ENCODE measurements around the gene PIP5K1C. TPM values are rescaled to one million over a fixed set of nuclear protein-coding genes. Genes with fewer than 3 reads are reported as not detected.

The PIP5K1C gene
- total RNA-seq, 1 donor from 2014 or later: 15.4 TPM

DNA sequence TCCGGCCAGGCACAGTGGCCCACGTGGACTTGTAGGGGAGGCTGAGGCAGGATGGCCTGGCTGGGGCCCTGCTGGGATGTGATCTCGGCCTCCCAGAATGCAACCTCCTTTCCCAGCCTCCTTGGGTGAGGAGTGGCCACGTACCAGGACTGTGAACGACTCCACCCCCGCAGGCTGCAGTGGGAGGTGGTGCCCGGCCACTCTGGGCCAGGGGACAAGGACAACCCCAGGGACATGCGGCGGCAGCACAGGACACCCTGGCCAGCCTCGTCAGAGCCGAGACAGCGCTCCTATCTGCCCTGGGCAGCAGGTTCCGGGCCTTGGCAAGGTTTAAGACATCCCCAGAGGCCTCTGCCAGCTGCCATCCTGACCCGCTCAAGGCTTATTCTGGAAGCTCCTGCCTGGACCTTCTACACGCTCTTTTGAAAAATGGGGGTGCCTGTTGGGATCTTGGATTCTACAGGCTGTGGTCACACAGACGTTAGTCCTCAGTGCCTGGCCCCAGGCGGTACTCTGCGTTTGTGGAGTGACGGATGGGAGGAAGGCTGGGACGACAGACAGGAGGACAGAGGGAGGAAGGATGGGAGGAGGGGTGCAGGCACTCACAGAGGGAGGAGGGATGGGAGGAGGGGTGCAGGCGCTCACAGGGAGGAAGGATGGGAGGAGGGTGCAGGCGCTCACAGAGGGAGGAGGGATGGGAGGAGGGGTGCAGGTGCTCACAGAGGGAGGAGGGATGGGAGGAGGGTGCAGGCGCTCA lies 53.8 kb downstream of the PIP5K1C start:
- no peak for DNase-seq (ENCODE audit: low read depth, low spot score)

DNA sequence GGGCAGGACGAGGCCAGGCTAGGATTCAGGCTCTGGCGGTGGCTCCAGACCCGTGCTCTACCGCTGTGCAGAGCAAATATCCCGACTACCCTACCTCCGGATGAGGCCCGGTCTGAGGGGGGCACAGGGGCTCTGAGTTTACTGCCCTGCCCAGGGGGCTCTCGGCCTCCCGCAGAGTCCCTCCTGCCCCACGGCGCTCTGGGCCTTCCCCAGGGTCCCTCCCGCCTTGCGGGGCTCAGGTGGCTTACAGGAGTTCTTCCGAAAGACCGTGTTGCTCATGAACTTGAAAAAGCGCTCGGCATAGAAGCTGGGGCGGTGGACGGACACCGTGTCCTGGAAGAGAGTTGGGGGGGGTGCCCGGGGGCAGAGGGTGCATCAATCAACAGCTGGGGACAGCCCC lies 54.5 kb downstream of the PIP5K1C start:
- DNase-seq (ENCODE audit: low read depth, low spot score): no peak

DNA sequence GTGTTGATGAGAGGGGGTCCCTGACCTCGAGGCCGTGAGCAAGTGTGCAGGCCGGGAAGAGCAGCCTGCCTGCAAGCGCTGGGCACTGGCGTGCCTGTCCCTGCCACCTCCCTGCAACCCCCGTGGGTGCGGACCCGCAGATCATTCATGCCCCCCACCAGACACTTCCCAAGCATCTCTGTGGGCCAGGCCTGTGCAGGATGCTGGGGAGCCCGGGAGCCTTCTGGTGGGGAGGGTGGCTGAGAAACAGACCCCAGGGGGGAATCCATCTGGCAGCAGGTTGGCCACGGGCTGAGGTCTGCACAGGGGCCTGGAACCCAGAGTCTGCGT lies 55.2 kb downstream of the PIP5K1C start:
- no peak for DNase-seq (ENCODE audit: low read depth, low spot score)

- no peak for DNase-seq (ENCODE audit: low read depth, low spot score)
Observed at GRCh38 chr19:3644351-3645066, 55.8 kb downstream of the PIP5K1C start.

DNA sequence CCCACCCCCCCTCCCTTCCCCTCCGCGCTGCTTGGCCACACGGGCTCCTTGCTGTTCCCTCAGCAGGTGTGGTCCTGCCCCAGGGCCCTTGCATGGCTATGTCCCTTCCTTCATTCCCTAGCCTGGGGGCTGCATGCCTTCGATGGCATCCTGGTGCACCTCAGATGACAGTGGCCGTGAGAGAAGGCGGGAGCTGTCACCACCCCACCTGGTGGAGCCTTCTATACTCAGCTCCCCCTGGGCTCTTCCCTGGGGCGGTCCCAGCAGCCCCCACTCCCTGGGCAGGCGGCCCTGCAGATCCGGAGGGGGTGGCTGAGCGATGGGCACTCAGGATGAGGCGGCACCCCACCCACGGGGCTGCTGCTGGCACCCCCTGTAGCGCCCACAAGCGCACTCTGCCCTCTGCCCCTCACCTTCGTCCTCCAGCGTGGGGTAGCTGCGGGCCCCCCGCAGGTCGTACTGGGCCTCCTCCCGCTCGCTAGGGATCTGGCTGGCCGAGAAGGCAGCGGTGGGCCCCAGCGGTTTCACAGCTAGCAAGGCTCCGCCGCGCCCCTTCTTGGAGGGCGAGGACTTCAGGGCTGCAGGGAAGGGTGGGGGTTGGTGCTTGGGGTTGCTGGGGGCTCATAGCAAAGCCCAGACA lies 56.5 kb downstream of the PIP5K1C start:
- DNase-seq (ENCODE audit: low read depth, low spot score): no peak

- DNase-seq (ENCODE audit: low read depth, low spot score): no peak
Observed at GRCh38 chr19:3642987-3643673, 57.1 kb downstream of the PIP5K1C start.

GRCh38 chr19:3642296-3642695 lies 58.0 kb downstream of the PIP5K1C start:
- no peak for DNase-seq (ENCODE audit: low read depth, low spot score)

- no peak for DNase-seq (ENCODE audit: low read depth, low spot score)
Observed at GRCh38 chr19:3641515-3642269, 58.6 kb downstream of the PIP5K1C start.

GRCh38 chr19:3639479-3639878 lies 60.8 kb downstream of the PIP5K1C start:
- DNase-seq (ENCODE audit: low read depth, low spot score): no peak

GRCh38 chr19:3638208-3639193 lies 61.8 kb downstream of the PIP5K1C start:
- DNase-seq (ENCODE audit: low read depth, low spot score): no peak

- no peak for DNase-seq (ENCODE audit: low read depth, low spot score)
Observed at GRCh38 chr19:3637621-3638020, 62.6 kb downstream of the PIP5K1C start.

DNA sequence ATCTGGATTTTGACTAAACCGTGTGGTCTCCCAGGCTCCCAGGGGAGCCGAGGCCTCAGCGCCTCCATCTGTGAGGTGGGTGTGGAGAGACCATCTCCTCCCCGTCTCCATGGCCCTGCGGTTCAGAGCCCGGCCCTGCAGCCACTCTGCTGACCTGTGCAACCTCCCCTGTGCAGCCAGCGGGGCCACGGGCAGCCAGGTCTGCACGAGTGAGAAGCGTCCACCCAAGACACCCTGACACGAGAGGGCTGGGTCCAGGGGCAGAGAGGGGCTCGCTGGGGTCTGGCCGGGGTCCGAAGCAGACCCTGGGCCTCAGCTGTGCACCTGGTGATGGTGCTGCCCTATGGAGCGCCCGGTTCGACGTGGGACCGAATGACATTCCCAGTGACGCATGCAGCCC lies 63.3 kb downstream of the PIP5K1C start:
- no peak for DNase-seq (ENCODE audit: low read depth, low spot score)

DNA sequence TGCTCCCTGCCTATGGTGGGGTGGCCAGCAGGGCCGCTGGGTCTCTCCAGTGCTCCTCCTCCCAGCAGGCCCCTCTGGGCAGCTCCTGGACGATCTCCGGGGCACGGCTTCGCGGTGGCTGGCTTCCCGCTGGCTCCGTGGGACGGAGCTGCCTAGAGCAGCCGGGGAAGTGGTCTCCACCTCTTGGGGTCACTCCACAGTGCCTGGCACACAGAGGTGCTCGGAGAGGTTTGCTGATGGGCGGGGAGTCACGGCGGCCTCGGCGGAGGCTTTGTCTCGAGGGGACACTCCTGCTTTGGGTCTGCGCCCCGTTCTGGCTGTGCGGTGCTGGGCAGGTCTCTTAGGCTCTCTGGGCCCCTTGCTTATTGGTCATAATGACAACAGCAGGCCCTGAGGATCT lies 63.8 kb downstream of the PIP5K1C start:
- no peak for DNase-seq (ENCODE audit: low read depth, low spot score)

DNA sequence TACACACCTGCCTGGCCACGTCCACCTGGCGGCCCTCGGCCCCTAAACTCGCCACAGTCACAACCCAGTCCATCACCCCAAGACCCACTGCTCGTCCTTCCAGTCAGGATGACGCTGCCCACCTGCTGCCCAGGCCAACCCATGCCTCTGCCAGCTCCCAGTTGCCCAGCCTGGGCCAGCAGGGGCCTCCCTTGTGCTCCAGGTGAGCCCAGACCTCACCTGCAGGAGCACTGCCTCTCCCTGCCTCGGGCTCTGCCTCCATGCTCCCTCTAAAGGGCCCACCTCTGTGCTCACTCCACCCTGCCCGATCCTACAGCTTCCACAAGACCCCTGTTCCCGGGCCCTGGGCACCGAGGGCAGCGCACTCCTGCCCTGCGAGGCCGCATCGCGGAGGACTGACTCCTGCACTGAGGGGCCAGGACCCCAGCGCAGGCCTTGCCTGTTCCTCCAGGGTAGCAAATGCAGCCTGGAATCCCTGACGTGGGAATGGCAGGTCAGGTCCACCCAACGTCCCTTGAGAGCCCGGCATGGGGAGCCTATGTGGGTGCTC lies 65.7 kb downstream of the PIP5K1C start:
- no peak for DNase-seq (ENCODE audit: low read depth, low spot score)

DNA sequence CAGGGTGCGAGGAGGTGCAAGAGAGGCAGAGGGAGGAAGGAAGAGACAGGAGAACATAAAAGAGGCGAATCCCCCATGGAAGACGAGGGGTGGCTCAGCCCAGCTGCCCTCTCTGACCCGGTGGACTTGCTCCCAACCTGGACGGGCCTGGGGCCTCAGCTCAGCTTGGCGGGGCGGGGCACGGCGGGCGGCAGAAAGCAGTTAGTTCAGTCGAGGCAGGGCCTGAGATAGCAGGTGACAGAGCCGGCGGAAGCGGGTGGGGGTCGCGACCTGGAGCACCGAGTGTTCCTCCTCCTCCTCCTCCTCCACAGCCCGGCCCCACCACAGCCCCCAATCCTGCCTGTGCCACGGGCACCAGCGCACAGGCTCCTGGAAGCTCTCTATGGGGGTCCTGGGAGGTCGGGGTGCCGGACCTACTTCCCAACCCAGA lies 66.7 kb downstream of the PIP5K1C start:
- no peak for DNase-seq (ENCODE audit: low read depth, low spot score)

DNA sequence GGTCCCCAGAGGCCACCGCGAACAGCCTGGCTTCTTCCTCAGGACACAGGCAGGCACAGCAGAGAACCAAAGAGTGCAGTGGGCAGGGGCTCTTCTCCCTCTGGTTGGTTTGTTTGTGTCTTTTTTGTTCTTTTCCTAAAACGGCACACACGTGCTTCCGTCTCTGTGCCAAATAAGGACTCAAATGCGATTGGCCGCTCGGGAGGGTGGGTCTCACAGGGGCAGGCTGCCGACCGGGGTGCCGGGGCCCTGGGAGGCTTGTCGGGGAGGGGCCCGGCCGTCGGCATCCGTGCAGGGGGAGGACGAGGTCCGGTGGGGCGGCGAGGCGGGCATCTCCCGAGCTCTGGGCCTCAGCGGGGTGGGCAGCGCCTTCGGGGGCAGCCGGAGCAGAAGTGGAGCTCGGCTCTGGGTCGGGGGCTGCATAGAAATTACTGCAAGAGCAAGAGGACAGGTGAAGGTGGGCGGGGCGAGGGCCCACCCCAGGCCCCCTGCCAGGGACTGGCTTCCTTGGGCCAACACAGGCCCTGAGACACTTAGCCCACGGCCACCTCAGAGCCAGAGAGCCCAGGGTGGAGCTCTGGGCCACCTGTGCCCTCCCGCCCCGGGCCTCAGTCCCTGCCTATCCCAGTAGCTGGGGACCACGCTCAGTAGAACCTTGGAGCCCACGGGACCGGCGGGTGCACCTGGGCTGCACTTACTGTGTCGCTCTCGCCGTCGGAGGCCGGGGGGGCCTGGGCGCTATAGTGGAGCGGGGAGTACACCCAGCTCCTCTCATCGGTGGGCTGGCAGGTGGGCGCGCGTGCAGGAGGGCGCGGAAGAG lies 67.3 kb downstream of the PIP5K1C start:
- no peak for DNase-seq (ENCODE audit: low read depth, low spot score)

DNA sequence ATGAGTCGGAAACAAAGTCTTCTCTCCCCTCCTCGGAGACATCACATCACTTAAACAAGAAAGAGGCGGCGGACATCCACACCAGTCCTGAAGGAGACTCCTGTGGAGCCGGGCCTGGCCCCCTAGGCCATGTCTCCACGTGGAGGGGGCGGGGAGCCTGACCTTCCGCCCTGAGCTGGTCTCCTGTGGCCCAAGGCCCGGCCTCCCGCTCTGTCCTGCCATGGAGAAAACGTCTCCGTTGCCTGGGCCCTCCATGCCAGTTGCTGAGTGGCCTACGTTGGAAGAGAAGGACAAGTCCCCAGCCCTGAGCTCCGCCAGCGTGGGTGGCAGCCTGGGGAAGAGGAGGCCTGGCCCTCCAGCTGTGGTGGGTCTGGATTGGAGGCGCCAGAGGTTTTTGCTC lies 68.2 kb downstream of the PIP5K1C start:
- no peak for DNase-seq (ENCODE audit: low read depth, low spot score)

DNA sequence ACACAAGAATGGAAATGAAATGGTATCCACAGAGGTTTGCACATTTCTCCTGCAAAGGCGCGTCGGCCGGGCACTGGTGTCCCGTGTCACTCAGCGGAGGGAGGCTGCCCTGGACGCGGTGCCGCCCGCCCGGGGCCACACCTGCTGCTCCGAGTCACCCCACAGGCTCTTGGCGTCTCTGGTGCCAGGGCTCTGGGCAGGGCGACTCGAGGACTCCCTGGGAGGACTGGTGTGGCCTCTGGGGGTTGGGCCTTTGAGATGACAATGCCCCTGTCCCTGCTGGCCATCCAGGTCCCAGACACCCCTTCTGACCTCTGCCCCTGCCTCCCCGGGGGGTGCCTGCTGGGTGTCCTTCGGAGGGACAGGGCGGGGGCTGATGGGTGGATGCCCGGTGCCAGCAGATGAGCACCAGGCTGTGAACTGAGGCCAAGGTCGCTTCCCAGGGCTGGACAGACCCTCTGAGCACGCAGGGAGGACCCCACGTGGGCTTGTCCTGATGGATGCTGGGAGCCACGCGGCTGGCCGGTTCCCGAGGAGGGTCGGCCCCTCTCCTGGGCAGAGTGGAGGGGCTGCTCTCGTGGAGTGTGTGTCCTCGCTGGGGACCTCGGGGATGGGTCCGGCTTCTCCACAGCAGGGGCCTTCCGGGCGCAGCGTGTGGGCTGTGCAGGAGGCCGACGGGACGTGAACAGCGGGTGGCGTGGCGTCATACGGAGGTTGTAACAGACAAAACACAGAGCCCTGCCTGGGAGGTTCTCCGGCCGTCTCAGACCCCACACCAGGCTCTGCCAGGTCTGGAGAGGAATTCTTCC lies 69.0 kb downstream of the PIP5K1C start:
- DNase-seq (ENCODE audit: low read depth, low spot score): no peak
